Glutamatergic neuron (in vitro differentiated cells): ENCODE measurements around the gene APLP2. TPM values are rescaled to one million over a fixed set of nuclear protein-coding genes. Genes with fewer than 3 reads are reported as not detected.

Experiments used
- DNase-seq: peaks from one replicate; pipeline ENCODE4 v3.0.0; 2022
- H3K27ac Mint-ChIP-seq: one replicate; pipeline ENCODE4 v1.8.0; 2020; ENCODE audit warnings: mild to moderate bottlenecking, mixed read lengths, inconsistent platforms; ENCODE audit not compliant: unreplicated experiment
- H3K27me3 Mint-ChIP-seq: one replicate; pipeline ENCODE4 v1.8.0; 2020; ENCODE audit warnings: mild to moderate bottlenecking, moderate library complexity, mixed read lengths, inconsistent platforms; ENCODE audit not compliant: unreplicated experiment
- H3K36me3 Mint-ChIP-seq: one replicate; pipeline ENCODE4 v1.8.0; 2020; ENCODE audit warnings: mild to moderate bottlenecking, mixed read lengths, inconsistent platforms; ENCODE audit not compliant: unreplicated experiment
- H3K4me1 Mint-ChIP-seq: one replicate; pipeline ENCODE4 v1.8.0; 2020; ENCODE audit warnings: mild to moderate bottlenecking, low read depth, mixed read lengths, inconsistent platforms; ENCODE audit not compliant: unreplicated experiment
- H3K4me3 Mint-ChIP-seq: one replicate; pipeline ENCODE4 v1.8.0; 2020; ENCODE audit warnings: mild to moderate bottlenecking, mixed read lengths, inconsistent platforms; ENCODE audit not compliant: unreplicated experiment
- H3K9me3 Mint-ChIP-seq: one replicate; pipeline ENCODE4 v1.8.0; 2020; ENCODE audit warnings: mild to moderate bottlenecking, moderate library complexity, mixed read lengths, inconsistent platforms; ENCODE audit not compliant: unreplicated experiment
- total RNA-seq: library from RNA; stranded (reverse); fragmentation: NEBNext Ultra II Directional; extraction: Animal tissue kit (Norgen Biotek cat#: 25700); gene quantifications from one replicate; pipeline ENCODE4 v1.2.1, GENCODE V29; 2021; ENCODE audit not compliant: unreplicated experiment
- TF ChIP-seq, protein P1 (sequence below): fragments of 200-600 bp; sonication (generic); IDR thresholded peaks from one replicate; pipeline ENCODE4 v1.5.0; 2021; ENCODE audit not compliant: partially characterized antibody, unreplicated experiment

The APLP2 gene
- total RNA-seq, 1 donor from 2014 or later: 183 TPM

DNA sequence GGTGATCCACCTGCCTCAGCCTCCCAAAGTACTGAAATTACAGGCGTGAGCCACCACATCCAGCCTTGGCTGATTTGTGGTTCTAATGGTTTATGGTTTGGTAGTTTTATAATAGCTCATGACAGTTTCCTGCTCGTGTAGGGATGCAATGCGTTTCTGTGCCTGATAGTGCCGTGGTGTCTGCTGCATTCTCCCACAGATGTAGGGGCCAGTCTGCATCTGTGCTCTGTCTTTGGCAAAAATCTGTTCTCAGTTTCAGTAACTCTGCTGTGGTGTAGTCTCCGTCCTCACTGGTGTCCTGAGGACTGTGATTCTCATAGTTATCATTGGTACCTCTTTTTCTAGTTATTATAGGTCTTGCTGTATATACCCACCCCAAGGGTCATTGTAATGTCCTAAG lies 106.2 kb downstream of the APLP2 start:
- Mint-ChIP-seq H3K4me1 (peaks cover 10% of the 10 kb centered on the region), H3K36me3 (peaks cover 7% of the 10 kb centered on the region), H3K27me3 (peaks cover 6% of the 10 kb centered on the region), H3K9me3 (peaks cover 11% of the 10 kb centered on the region), H3K27ac (no peak overlapping the region), H3K4me3 (no peak overlapping the region)
- TF ChIP-seq, protein P1, sequence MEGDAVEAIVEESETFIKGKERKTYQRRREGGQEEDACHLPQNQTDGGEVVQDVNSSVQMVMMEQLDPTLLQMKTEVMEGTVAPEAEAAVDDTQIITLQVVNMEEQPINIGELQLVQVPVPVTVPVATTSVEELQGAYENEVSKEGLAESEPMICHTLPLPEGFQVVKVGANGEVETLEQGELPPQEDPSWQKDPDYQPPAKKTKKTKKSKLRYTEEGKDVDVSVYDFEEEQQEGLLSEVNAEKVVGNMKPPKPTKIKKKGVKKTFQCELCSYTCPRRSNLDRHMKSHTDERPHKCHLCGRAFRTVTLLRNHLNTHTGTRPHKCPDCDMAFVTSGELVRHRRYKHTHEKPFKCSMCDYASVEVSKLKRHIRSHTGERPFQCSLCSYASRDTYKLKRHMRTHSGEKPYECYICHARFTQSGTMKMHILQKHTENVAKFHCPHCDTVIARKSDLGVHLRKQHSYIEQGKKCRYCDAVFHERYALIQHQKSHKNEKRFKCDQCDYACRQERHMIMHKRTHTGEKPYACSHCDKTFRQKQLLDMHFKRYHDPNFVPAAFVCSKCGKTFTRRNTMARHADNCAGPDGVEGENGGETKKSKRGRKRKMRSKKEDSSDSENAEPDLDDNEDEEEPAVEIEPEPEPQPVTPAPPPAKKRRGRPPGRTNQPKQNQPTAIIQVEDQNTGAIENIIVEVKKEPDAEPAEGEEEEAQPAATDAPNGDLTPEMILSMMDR: no peak
- DNase-seq: no peak

- Mint-ChIP-seq H3K36me3 (peaks cover 7% of the 10 kb centered on the region), H3K9me3 (peaks cover 9% of the 10 kb centered on the region), H3K27ac (no peak overlapping the region), H3K4me1 (peaks cover 12% of the 10 kb centered on the region), H3K27me3 (peaks cover 5% of the 10 kb centered on the region), H3K4me3 (no peak overlapping the region)
- TF ChIP-seq, protein P1: no peak
- no peak for DNase-seq
These were observed 108.1 kb downstream of the APLP2 start for GRCh38 chr11:130177782-130178181.

- peaks cover 7% of the 10 kb centered on the region for H3K36me3 Mint-ChIP-seq
- H3K9me3 Mint-ChIP-seq: peaks cover 10% of the 10 kb centered on the region
- peaks cover 16% of the 10 kb centered on the region for H3K4me1 Mint-ChIP-seq
- TF ChIP-seq, protein P1: no peak
- no peak for DNase-seq
- no peak overlapping the region for H3K27ac Mint-ChIP-seq
- H3K27me3 Mint-ChIP-seq: peaks cover 5% of the 10 kb centered on the region
- no peak overlapping the region for H3K4me3 Mint-ChIP-seq
These were observed 109.0 kb downstream of the APLP2 start for GRCh38 chr11:130178441-130179339.

GRCh38 chr11:130179396-130180306 lies 110.0 kb downstream of the APLP2 start:
- TF ChIP-seq, protein P1: no peak
- H3K4me1 Mint-ChIP-seq: peaks cover 25% of the 10 kb centered on the region
- no peak for DNase-seq
- peaks cover 14% of the 10 kb centered on the region for H3K9me3 Mint-ChIP-seq
- peaks cover 5% of the 10 kb centered on the region for H3K27me3 Mint-ChIP-seq
- H3K4me3 Mint-ChIP-seq: no peak overlapping the region
- peaks cover 5% of the 10 kb centered on the region for H3K36me3 Mint-ChIP-seq
- H3K27ac Mint-ChIP-seq: no peak overlapping the region
